ENCODE data around the gene S100A4. TPM values are rescaled to one million over a fixed set of nuclear protein-coding genes. Genes with fewer than 3 reads are reported as not detected.

S100A4 gene
- total RNA-seq, 1 experiment from 2014 or later = 22.7 TPM

DNA sequence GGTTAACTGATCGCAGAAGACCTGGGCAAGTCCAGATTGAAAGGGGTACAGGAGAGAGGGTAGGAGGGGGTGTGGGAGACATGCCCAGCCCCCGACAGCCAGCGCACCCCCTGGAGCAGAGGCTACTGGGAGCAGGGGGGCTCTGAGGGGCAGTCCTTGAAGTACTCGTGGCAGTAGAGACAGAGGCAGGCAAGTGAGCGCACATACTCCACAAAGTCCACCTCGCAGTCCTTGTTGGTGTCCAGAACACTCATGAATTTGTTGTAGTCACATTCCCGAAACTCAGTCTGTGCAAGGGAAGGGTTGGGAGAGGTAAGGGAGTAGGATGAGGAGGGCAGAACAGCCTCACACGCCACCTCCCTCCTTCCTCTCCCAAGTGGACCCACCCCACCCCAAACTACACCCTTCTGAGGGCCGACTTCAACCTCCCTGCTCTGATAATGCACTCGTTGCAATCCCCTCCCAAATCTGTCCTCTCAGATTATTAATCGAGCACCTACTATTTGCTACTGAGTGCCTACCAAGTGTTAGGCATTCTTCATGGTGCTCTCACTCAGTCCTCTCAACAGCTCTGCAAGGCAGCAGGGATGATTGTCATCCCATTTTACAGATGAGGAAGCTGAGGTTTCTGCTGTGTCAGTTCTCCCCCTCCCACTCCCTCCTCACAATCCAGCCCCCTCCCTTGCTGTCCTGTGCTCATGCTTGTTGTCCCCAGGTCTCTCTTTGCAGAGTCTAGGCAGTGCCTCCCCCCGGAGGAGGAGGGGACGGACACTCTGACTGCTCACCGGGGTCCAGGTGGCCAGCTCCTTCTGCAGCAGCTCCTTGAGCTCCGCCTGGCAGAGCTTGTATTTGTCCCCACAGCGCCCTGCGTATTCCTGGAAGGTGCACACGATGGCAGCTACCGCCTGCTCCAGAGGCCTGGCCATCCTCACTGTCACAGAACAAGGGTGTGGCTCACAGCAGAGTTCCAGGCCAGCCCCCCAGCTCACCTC lies 2.2 kb upstream of the S100A4 start:
- no peak overlapping the region for H3K4me3 Mint-ChIP-seq
- ATAC-seq (no peak), DNase-seq (ENCODE audit: low spot score) (no peak)
- no peaks in the 10 kb centered on the region for H3K9me3 Mint-ChIP-seq
- CTCF ChIA-PET = interaction anchor here (0.6 to 5.3 kb wide), 9 partner anchors 10 to 86 kb away, joined by 3 to 50 read pairs (median 4); partner anchors contain the start of genes CHTOP, S100A13 and S100A6
- H3K27ac Mint-ChIP-seq = no peak overlapping the region
- H3K36me3 Mint-ChIP-seq = no peaks in the 10 kb centered on the region; the same call in 1 of the 2 replicates
- POLR2A ChIA-PET = no interaction called here
- no peak for TF ChIP-seq ZNF512 (CRISPR knock-in tag; IDR thresholded peaks at IDR 0.05; ENCODE audit: borderline replicate concordance)
- TF ChIP-seq E2F4 (CRISPR knock-in tag; IDR thresholded peaks at IDR 0.05; ENCODE audit: borderline replicate concordance, low read depth) = no peak
- TF ChIP-seq NR1H2 (CRISPR knock-in tag; IDR thresholded peaks at IDR 0.05) = no peak
- no peak for TF ChIP-seq NR2C2 (CRISPR knock-in tag; IDR thresholded peaks at IDR 0.05)
- no peak for TF ChIP-seq ZNF423 (CRISPR knock-in tag; IDR thresholded peaks at IDR 0.05)
- no peak for TF ChIP-seq FOXJ3 (CRISPR knock-in tag; IDR thresholded peaks at IDR 0.05; ENCODE audit: borderline replicate concordance)
- no peak for TF ChIP-seq JUN (CRISPR knock-in tag; IDR thresholded peaks at IDR 0.05)
- TF ChIP-seq, protein P1, sequence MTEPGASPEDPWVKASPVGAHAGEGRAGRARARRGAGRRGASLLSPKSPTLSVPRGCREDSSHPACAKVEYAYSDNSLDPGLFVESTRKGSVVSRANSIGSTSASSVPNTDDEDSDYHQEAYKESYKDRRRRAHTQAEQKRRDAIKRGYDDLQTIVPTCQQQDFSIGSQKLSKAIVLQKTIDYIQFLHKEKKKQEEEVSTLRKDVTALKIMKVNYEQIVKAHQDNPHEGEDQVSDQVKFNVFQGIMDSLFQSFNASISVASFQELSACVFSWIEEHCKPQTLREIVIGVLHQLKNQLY (CRISPR knock-in tag; IDR thresholded peaks at IDR 0.05) = no peak
- TF ChIP-seq IRF2 (CRISPR knock-in tag; IDR thresholded peaks at IDR 0.05; ENCODE audit: borderline replicate concordance, low read depth) = no peak
- TF ChIP-seq ZNF263 (CRISPR knock-in tag; IDR thresholded peaks at IDR 0.05; ENCODE audit: low read depth) = no peak
- no peak for TF ChIP-seq ZNF281 (CRISPR knock-in tag; IDR thresholded peaks at IDR 0.05)
- no peak for TF ChIP-seq PREB (CRISPR knock-in tag; IDR thresholded peaks at IDR 0.05; ENCODE audit: borderline replicate concordance)
- TF ChIP-seq ZNF138 (CRISPR knock-in tag; conservative IDR thresholded peaks at IDR 0.05) = no peak
- no peak for TF ChIP-seq TEAD1 (CRISPR knock-in tag; IDR thresholded peaks at IDR 0.05)
- TF ChIP-seq CDX4 (CRISPR knock-in tag; IDR thresholded peaks at IDR 0.05; ENCODE audit: borderline replicate concordance) = no peak
- H3K27me3 Mint-ChIP-seq (ENCODE audit: low read depth) = no peaks in the 10 kb centered on the region; the same call in 1 of the 2 replicates
- H3K4me1 Mint-ChIP-seq = peaks cover 67% of the 10 kb centered on the region

All from WTC11 (cell line).